Umbilical cord (tissue), 2 donors: ENCODE results near the gene NKX6-2. TPM values are rescaled to one million over a fixed set of nuclear protein-coding genes. Genes with fewer than 3 reads are reported as not detected.

ENCODE experiments used
- DNase-seq: peaks from one replicate; pipeline ENCODE4 v3.0.0-alpha.2; 2015; ENCODE audit warnings: low spot score
- total RNA-seq: library from RNA; depleted of rRNA; stranded (reverse); fragments of >200 nt; gene quantifications from one replicate; pipeline ENCODE4 v1.2.3, GENCODE V29; 2014; ENCODE audit warnings: low replicate concordance; ENCODE audit not compliant: insufficient read depth

Gene NKX6-2
- total RNA-seq, 1 donor from 2014 or later, result not detected

DNA sequence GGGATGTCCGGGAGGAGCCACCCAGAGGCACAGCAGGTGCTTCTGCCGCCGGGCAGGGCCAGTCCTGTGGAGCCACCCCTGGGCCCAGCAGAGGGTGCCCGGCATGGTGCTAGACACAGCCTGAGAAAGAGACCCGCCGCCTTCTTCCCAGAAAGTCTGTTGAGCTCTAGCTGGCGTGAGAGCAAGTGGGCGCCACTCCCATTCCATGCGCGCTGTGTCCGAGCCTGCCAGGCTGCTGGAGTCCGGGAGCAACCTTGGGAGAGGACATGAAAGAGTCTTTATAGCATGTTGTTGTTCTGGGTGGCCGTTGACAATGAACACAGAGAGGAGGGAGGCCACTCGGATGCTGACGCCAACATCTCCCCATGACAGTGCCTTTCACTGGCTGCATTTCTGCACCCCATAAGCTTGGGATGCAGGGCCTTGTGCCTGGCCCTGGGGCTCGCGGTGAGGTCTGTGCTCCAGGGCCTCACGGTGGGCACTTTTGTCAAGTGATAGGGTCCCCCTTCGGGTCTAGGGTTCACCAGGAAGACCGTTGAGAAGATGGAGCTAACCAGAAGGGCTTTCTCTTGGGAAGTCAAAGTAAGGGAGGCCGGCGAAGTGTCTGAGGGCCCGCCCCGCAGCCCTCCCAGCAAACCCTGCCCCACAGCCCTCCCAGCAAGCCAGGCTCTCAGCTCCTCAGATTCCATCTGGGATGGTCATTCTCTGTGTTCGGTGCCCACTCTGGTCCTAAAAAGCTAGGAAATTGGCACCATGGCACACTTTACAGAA, 47.3 kb downstream of the NKX6-2 start:
- no peak for DNase-seq

DNA sequence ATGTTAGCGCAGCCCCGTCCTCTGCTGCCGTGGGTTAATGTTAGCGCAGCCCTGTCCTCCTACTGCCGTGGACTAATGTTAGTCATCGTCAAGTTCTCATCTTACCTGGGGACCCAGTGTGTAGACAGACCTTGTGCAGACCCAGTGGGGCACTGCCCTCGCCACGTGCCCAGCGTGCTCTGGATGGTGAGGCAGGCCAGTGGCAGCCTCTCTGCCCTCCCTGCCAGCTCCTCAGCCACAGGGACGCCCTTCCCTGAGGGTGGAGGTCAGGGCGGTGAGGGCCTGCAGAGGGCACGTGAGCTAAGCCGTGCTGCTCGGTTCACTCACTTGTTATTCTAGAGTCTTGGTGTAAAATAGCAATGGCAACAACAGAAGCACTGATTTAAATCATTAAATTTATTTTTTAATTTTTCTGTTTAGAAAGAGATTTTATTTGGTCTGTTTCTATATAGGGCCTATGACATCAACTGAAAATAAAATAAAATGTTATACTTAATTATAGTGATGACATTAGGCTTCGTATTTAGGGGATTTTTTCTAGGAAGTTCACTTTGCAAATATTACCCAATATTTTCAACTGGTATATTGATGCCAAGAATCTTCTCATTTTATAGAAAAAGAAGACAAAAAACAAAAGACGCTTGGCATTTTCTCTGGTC, 48.4 kb downstream of the NKX6-2 start:
- DNase-seq, result no peak

DNA sequence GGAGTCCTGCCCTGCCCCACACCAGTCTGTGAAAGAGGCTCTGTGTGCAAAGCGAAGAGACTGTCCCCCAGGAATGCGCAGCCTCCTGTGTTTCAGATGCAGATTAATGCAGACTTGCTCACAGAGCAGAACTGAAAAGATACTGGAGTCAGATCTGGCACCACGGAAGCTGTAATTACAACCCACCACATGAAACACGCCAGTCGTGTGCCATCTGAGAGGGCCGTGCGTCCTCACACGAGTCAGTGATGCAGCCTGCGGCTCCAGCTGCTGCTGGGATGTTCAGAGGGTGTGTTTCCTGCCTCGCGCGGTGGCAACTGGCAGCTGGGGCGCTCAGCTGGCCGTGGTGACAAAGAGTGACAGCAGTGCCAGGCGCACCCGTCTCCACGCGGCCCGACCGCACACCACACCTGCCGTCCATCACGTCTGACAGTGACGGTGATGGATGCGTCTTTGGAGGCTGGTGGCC, 50.0 kb downstream of the NKX6-2 start:
- DNase-seq, result no peak

DNA sequence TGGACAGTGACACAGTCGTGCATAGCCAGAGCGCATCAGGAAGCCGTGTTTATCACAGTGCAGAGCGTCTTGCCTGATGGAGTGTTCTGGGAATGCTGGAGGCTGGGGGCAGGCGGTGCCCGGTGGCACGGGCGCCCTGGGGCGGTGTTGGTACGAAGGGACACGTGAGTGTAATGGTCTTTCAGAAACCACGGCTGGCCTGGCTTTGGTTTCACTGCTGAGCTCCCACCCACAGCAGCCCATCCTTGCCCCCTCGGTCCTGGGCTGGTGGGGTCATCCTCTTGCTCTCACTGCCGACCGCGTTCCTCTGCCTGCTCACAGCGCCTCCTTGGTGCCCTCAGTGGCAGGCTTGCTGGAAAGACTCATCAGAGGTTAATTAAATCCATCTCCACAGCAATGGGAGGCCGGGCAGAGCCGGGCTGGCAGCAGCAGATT, 50.6 kb downstream of the NKX6-2 start:
- no peak for DNase-seq

DNA sequence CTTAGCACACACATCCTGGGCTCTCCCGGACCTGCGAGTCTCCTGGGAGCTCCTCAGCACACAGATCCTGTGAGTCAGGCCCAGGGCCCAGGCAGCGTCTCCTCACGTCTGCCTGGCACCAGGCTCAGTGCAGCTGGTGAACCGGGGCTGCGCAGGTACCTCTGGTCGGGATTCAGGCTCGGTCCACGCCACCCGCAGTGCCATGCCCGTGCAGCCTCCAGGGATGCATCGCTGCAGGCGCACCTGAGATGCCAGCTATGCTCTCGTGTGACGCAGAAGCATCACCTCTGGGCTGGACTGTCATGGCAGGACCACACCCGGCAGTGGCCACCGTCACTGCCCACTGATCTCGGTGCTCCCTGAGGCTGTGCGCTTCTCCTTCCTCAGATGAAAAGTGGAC, 52.0 kb downstream of the NKX6-2 start:
- no peak for DNase-seq

Other genes starting within 250 kb of the NKX6-2 start
- 103 TPM for gene INPP5A, start 248.4 kb downstream of the NKX6-2 start, total RNA-seq
- 0.48 TPM for gene CFAP46, start 156.4 kb upstream of the NKX6-2 start, total RNA-seq